Stimulated activated memory B cell treated with anti-CD40 and anti-IgM and Interleukin-4, amounts not matched to agents 10 μg/mL and 1 μg/mL and 100 μg/mL, for 72 hours (primary cell): ENCODE data around the gene LMO7.
"Not testable (repeated sequence)": the region's sequence is repeated elsewhere in the genome, so short reads cannot be mapped to it uniquely, and the experiment has no call there.

Source experiments
- ATAC-seq: fragments of 150-1000 bp; cut with Tn5 transposase; 2 replicates; pipeline ENCODE4 v1.10.0; 2021
- H3K27ac Mint-ChIP-seq: one replicate; pipeline ENCODE4 v1.8.0; 2022; ENCODE audit warnings: mild to moderate bottlenecking, mixed read lengths
- H3K27me3 Mint-ChIP-seq: one replicate; pipeline ENCODE4 v1.8.0; 2022; ENCODE audit warnings: mixed read lengths
- H3K36me3 Mint-ChIP-seq: one replicate; pipeline ENCODE4 v1.8.0; 2022; ENCODE audit warnings: mixed read lengths
- H3K4me1 Mint-ChIP-seq: one replicate; pipeline ENCODE4 v1.8.0; 2022; ENCODE audit warnings: mixed read lengths
- H3K4me3 Mint-ChIP-seq: one replicate; pipeline ENCODE4 v1.8.0; 2022; ENCODE audit warnings: mild to moderate bottlenecking, moderate library complexity, mixed read lengths
- H3K9me3 Mint-ChIP-seq: one replicate; pipeline ENCODE4 v1.8.0; 2022; ENCODE audit warnings: mixed read lengths

The LMO7 gene

DNA sequence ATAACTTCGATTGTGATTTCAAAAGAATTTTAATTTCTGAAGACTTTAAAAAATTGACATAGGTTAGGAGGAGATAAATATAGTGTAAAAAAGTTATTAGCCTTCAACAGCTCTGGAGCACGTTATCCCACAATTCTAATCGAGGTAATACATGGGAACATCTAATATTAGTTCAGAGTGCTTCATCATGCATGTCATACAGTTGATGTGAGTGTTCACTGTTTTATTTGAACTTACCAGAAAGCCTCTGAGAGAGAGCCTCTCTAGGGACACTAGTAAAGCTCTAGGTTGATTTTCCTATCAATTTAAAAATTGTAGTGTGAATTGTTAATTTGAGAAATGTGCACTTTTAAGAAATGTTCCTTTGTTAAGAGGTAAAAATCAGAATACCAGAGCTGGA lies 140.4 kb downstream of the LMO7 start:
- Mint-ChIP-seq H3K4me3 (no peak overlapping the region), H3K36me3 (peaks cover 23% of the 10 kb centered on the region), H3K4me1 (no peaks in the 10 kb centered on the region), H3K27me3 (no peaks in the 10 kb centered on the region), H3K27ac (no peak overlapping the region), H3K9me3 (peaks cover 9% of the 10 kb centered on the region)
- ATAC-seq = no peak

GRCh38 chr13:75779393-75779792 lies 143.3 kb downstream of the LMO7 start:
- H3K4me3 Mint-ChIP-seq = no peak overlapping the region
- no peak overlapping the region for H3K27ac Mint-ChIP-seq

GRCh38 chr13:75780103-75780502 lies 144.0 kb downstream of the LMO7 start:
- not testable (repeated sequence) for H3K27ac Mint-ChIP-seq, H3K4me3 Mint-ChIP-seq, ATAC-seq, H3K9me3 Mint-ChIP-seq, H3K27me3 Mint-ChIP-seq, H3K4me1 Mint-ChIP-seq
- peaks cover 24% of the 10 kb centered on the region for H3K36me3 Mint-ChIP-seq

More at GRCh38 chr13:75779393-75779792, 143.3 kb downstream of the LMO7 start:
- Mint-ChIP-seq H3K27me3 (no peaks in the 10 kb centered on the region), H3K36me3 (peaks cover 24% of the 10 kb centered on the region), H3K9me3 (peaks cover 9% of the 10 kb centered on the region), H3K4me1 (no peaks in the 10 kb centered on the region)
- no peak for ATAC-seq

DNA sequence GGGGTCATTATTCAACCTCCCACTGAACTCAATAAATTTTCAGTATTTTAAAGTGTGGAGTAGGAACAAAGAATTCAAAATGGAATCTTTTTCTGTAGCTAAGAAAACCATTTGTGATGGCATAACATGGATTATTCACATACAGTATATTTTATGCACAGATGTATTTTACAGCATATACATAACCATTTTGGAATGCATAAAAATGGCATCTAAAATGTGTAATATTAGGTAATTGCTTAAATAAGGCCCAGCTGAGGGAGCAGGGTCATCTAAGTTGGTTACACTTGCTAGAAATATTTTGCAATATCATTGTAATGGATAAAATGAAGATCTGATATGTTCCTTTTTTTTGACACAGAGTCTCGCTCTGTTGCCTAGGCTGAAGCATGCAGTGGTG lies 146.9 kb downstream of the LMO7 start:
- Mint-ChIP-seq H3K27ac (no peak overlapping the region), H3K27me3 (no peaks in the 10 kb centered on the region), H3K4me1 (no peaks in the 10 kb centered on the region), H3K9me3 (peaks cover 9% of the 10 kb centered on the region), H3K4me3 (no peak overlapping the region), H3K36me3 (peaks cover 24% of the 10 kb centered on the region)
- no peak for ATAC-seq

DNA sequence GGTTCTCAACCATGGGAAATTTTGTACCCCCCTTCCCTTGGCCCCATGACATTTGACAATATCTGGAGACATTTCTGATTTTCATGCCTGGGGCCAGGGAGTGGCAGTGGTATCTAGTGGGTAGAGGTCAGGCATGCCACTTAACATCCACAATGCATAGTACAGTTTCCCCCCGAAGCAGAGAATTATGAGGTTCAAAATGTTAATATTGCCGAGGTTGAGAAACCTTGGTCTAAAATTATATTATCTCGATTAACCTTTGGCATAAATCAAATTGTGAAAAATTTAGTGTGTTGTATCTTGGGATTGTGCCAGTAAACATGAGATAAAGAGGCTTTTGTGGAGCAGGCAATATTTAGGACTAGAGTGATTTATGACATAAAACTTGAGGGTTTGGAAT lies 147.9 kb downstream of the LMO7 start:
- Mint-ChIP-seq H3K9me3 (peaks cover 9% of the 10 kb centered on the region), H3K4me3 (no peak overlapping the region), H3K27ac (no peak overlapping the region)

GRCh38 chr13:75785130-75785529 lies 149.0 kb downstream of the LMO7 start:
- Mint-ChIP-seq H3K27me3 (no peaks in the 10 kb centered on the region), H3K27ac (no peak overlapping the region), H3K36me3 (peaks cover 6% of the 10 kb centered on the region), H3K4me3 (no peak overlapping the region), H3K9me3 (peaks cover 6% of the 10 kb centered on the region), H3K4me1 (no peaks in the 10 kb centered on the region)
- no peak for ATAC-seq

More for the DNA sequence above, 147.9 kb downstream of the LMO7 start:
- Mint-ChIP-seq H3K27me3 (no peaks in the 10 kb centered on the region), H3K4me1 (no peaks in the 10 kb centered on the region), H3K36me3 (peaks cover 18% of the 10 kb centered on the region)
- ATAC-seq = no peak

DNA sequence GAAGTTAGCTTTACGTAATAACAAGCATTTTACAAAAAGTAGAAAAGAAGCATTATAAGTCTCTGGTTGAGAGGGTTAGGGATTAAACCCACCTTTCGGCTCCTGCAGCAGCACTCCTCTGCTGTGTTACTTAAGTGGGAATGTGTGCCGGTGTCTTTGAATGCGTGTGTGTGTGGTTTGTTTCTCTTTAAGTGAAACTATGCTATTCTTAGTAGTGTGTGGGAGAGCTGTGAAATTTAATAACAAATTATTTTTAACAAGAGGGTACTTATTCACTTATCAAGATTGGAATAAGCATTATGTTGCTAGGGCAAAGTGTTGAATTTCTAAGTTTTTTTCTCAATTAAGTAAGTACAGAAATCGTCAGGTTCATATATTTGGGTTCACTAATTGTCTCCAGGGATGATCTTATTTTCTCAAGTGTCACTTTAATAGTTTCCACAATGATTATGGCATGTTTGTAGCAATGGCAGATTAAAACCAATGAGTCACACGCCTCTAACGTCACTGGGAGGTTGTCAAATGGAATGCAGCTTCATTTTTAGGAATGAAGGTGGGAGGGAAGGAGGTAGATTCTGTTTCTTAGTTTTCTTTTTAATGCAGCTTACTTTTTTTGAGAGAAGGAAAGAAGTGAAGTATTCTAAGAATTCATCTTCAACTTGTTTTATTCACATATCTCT lies 151.3 kb downstream of the LMO7 start:
- Mint-ChIP-seq H3K4me3 (no peak overlapping the region), H3K36me3 (peaks cover 6% of the 10 kb centered on the region), H3K9me3 (peaks cover 3% of the 10 kb centered on the region), H3K4me1 (no peaks in the 10 kb centered on the region), H3K27me3 (no peaks in the 10 kb centered on the region), H3K27ac (no peak overlapping the region)
- ATAC-seq = no peak

GRCh38 chr13:75788481-75788981 lies 152.4 kb downstream of the LMO7 start:
- Mint-ChIP-seq H3K4me1 (no peaks in the 10 kb centered on the region), H3K9me3 (no peaks in the 10 kb centered on the region), H3K27me3 (no peaks in the 10 kb centered on the region), H3K27ac (no peak overlapping the region), H3K4me3 (no peak overlapping the region), H3K36me3 (no peaks in the 10 kb centered on the region)
- no peak for ATAC-seq

GRCh38 chr13:75789451-75790197 lies 153.5 kb downstream of the LMO7 start:
- no peak overlapping the region for H3K27ac Mint-ChIP-seq
- no peaks in the 10 kb centered on the region for H3K27me3 Mint-ChIP-seq
- no peak overlapping the region for H3K4me3 Mint-ChIP-seq
- H3K36me3 Mint-ChIP-seq = no peaks in the 10 kb centered on the region
- H3K4me1 Mint-ChIP-seq = no peaks in the 10 kb centered on the region
- H3K9me3 Mint-ChIP-seq = no peaks in the 10 kb centered on the region
- ATAC-seq = no peak

DNA sequence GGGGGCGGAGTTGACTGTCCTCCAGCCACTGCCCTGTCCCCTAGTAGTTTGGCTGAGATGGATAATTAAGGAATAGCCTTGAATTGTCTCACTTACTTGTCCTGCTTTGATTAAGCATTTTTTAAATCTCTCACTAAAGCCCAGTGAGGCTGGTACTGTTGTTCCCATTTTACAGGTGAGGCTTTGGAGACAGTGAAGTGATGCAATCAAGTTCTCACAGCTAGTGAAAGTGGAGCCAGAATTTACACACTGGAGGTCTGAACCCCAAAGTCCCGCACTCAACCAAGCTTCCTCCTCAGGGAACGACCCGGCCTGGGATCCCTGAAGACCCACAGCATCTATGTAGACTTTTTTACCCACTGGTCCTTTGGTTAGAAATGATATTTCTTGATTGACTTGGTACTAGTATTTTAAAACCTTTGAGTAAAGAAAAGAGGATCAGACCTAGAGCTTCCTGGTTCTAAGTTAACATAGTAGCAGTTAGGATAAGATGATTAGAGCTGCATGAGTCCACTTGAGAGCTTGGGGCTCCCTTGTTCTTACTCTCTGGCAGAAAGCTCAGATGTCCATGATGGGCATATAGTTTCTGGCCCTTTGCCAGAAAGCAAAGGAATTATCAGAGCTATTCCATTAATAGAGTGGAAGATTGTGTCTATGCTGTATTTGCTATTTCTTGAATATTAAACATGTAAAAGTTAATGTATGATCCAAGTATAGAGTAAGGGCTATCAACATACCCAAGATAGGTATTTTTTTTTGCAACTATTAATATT lies 154.3 kb downstream of the LMO7 start:
- no peak overlapping the region for H3K27ac Mint-ChIP-seq
- no peak overlapping the region for H3K4me3 Mint-ChIP-seq
- H3K36me3 Mint-ChIP-seq = no peaks in the 10 kb centered on the region
- H3K9me3 Mint-ChIP-seq = no peaks in the 10 kb centered on the region
- ATAC-seq = no peak
- H3K4me1 Mint-ChIP-seq = no peaks in the 10 kb centered on the region
- no peaks in the 10 kb centered on the region for H3K27me3 Mint-ChIP-seq

DNA sequence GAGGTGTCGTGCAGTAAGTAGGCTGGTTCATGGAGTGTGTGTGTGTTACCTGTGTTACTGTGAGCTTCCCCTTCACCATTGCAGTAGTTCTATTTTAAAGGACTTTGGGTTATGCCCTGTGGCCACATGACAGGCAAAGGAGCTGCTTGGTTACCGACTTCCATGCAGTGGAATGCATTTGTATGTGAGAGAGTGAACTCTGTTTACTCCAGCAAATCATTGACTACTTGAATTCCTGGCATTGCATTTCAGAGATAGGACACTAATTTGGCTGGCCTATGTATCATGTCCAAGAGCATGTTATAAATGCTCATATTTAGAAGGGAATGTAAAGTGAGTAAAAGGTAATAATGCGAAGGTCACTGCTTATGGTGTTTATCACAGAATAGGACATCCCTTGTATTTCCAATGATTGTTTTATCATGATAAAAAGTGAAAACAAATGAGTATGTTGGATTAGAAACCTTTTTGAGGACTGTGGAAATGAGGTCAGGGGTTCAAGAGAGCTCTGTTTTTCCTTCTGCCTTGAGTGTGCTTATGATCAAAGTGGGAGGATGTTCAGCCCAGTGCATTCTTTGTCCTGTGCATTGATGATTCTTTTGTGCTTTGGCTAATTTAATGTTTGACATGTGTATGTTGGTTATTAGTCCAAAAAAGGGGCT lies 156.5 kb downstream of the LMO7 start:
- H3K9me3 Mint-ChIP-seq = no peaks in the 10 kb centered on the region
- H3K27ac Mint-ChIP-seq = no peak overlapping the region
- no peaks in the 10 kb centered on the region for H3K27me3 Mint-ChIP-seq
- no peak for ATAC-seq
- H3K4me3 Mint-ChIP-seq = no peak overlapping the region
- no peaks in the 10 kb centered on the region for H3K4me1 Mint-ChIP-seq
- H3K36me3 Mint-ChIP-seq = peaks cover 15% of the 10 kb centered on the region

- not testable (repeated sequence) for ATAC-seq, H3K4me1 Mint-ChIP-seq, H3K4me3 Mint-ChIP-seq, H3K9me3 Mint-ChIP-seq, H3K27ac Mint-ChIP-seq, H3K27me3 Mint-ChIP-seq
- peaks cover 18% of the 10 kb centered on the region for H3K36me3 Mint-ChIP-seq
Measured at GRCh38 chr13:75793188-75793567, 157.0 kb downstream of the LMO7 start.

- Mint-ChIP-seq H3K4me3 (no peak overlapping the region), H3K27me3 (no peaks in the 10 kb centered on the region), H3K36me3 (peaks cover 18% of the 10 kb centered on the region), H3K9me3 (no peaks in the 10 kb centered on the region), H3K4me1 (no peaks in the 10 kb centered on the region), H3K27ac (no peak overlapping the region)
- no peak for ATAC-seq
Measured at GRCh38 chr13:75794663-75795062, 158.5 kb downstream of the LMO7 start.

DNA sequence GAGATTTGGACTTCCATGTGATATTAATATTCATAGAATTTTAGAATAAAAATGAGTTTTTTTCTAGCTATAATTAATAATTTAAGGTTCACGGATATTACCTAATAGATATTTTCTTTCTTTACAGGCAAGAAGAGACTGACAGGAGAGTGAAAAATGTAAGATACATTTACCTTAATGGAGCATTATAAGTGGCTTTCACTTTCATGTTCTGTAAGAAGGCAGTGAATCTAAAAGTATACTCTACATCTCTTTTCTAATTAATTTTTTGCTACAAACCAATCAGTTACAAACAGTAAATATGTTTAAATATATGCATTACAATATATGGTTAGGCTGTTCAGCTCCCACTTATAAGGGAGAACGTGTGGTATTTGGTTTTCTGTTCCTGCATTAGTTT lies 159.1 kb downstream of the LMO7 start:
- H3K9me3 Mint-ChIP-seq = no peaks in the 10 kb centered on the region
- H3K4me3 Mint-ChIP-seq = no peak overlapping the region
- ATAC-seq = no peak
- H3K36me3 Mint-ChIP-seq = peaks cover 18% of the 10 kb centered on the region
- no peak overlapping the region for H3K27ac Mint-ChIP-seq
- H3K4me1 Mint-ChIP-seq = no peaks in the 10 kb centered on the region
- H3K27me3 Mint-ChIP-seq = no peaks in the 10 kb centered on the region

- H3K27me3 Mint-ChIP-seq = no peaks in the 10 kb centered on the region
- no peaks in the 10 kb centered on the region for H3K9me3 Mint-ChIP-seq
- H3K4me1 Mint-ChIP-seq = no peaks in the 10 kb centered on the region
- H3K36me3 Mint-ChIP-seq = peaks cover 22% of the 10 kb centered on the region
- no peak overlapping the region for H3K4me3 Mint-ChIP-seq
- no peak for ATAC-seq
- H3K27ac Mint-ChIP-seq = no peak overlapping the region
Measured at GRCh38 chr13:75796825-75797224, 160.7 kb downstream of the LMO7 start.
